DOHH2 (cell line): ENCODE measurements around the gene PINLYP.

Experiments used
- H3F3A ChIP-seq: fragments of 200-600 bp; sonication (generic), shearing (Covaris generic); 2 replicates; pipeline ENCODE4 v1.6.0; 2016; ENCODE audit warnings: antibody characterized with exemption, mild to moderate bottlenecking; ENCODE audit not compliant: control insufficient read depth, insufficient read depth
- H3K27ac ChIP-seq: fragments of 200-600 bp; sonication (generic); 2 replicates; pipeline ENCODE4 v1.5.1; 2014; ENCODE audit warnings: low read depth, mild to moderate bottlenecking, low read length, moderate library complexity
- H3K27me3 ChIP-seq: fragments of 200-600 bp; sonication (generic); 2 replicates; pipeline ENCODE4 v1.6.1; 2014; ENCODE audit warnings: mild to moderate bottlenecking, low read length, mixed read lengths; ENCODE audit not compliant: control insufficient read depth
- H3K36me3 ChIP-seq: fragments of 200-600 bp; sonication (generic); 2 replicates; pipeline ENCODE4 v1.6.1; 2014; ENCODE audit warnings: mild to moderate bottlenecking, low read length, moderate library complexity, mixed read lengths; ENCODE audit not compliant: control insufficient read depth
- H3K4me1 ChIP-seq: fragments of 200-600 bp; sonication (generic); 2 replicates; pipeline ENCODE4 v1.6.1; 2014; ENCODE audit warnings: mild to moderate bottlenecking, low read length, mixed read lengths; ENCODE audit not compliant: control insufficient read depth
- H3K4me2 ChIP-seq: fragments of 200-600 bp; sonication (generic); 2 replicates; pipeline ENCODE4 v1.6.0; 2014; ENCODE audit warnings: mild to moderate bottlenecking, low read length, moderate library complexity
- H3K4me3 ChIP-seq: fragments of 200-600 bp; sonication (generic); 2 replicates; pipeline ENCODE4 v1.5.1; 2014; ENCODE audit warnings: mild to moderate bottlenecking, low read length, mixed read lengths
- H3K79me2 ChIP-seq: fragments of 200-600 bp; sonication (generic); 2 replicates; pipeline ENCODE4 v1.6.1; 2014; ENCODE audit warnings: mild to moderate bottlenecking, low read length, mixed read lengths; ENCODE audit not compliant: control insufficient read depth
- H3K9me2 ChIP-seq: fragments of 200-600 bp; sonication (generic); replicated peaks from 2 replicates; pipeline ENCODE4 v1.6.1; 2014; ENCODE audit warnings: mild to moderate bottlenecking, low read length, mixed read lengths; ENCODE audit not compliant: control insufficient read depth
- H3K9me3 ChIP-seq: fragments of 200-600 bp; sonication (generic); 2 replicates; pipeline ENCODE4 v1.6.1; 2014; ENCODE audit warnings: antibody characterized with exemption, low read length, mixed read lengths; ENCODE audit not compliant: control insufficient read depth, insufficient read depth
- H4K20me1 ChIP-seq: fragments of 200-600 bp; sonication (generic); 2 replicates; pipeline ENCODE4 v1.6.0; 2014; ENCODE audit warnings: low read depth, mild to moderate bottlenecking, antibody characterized with exemption, low read length, moderate library complexity; ENCODE audit not compliant: control insufficient read depth, insufficient read depth
- CTCF ChIP-seq: fragments of 200-600 bp; sonication (generic); IDR thresholded peaks from one replicate; pipeline ENCODE4 v1.5.1; 2014; ENCODE audit warnings: antibody characterized with exemption, mild to moderate bottlenecking, low read depth, low read length; ENCODE audit not compliant: poor library complexity, severe bottlenecking
- EZH2phosphoT487 ChIP-seq: fragments of 200-600 bp; sonication (generic); IDR thresholded peaks from 2 replicates; pipeline ENCODE4 v1.6.1; 2017; ENCODE audit warnings: borderline replicate concordance, mild to moderate bottlenecking, antibody characterized with exemption, low read length, moderate library complexity, mixed read lengths

PINLYP gene

GRCh38 chr19:43562698-43563241, 12.8 kb upstream of the PINLYP start:
- Histone ChIP-seq H3K4me3 (no peak overlapping the region; the same call in 1 of the 2 replicates), H4K20me1 (no peaks in the 10 kb centered on the region), H3K9me2 (no peaks in the 10 kb centered on the region), H3K79me2 (peaks cover 10% of the 10 kb centered on the region), H3F3A (no peaks in the 10 kb centered on the region; the same call in 1 of the 2 replicates), H3K4me1 (peaks cover 24% of the 10 kb centered on the region), H3K27me3 (no peaks in the 10 kb centered on the region), H3K36me3 (peaks cover 34% of the 10 kb centered on the region), H3K4me2 (peak overlapping the region; percentile 36), H3K9me3 (no peaks in the 10 kb centered on the region), H3K27ac (peak overlapping the region; percentile 41)
- TF ChIP-seq EZH2phosphoT487 (no peak), CTCF (no peak)

GRCh38 chr19:43563816-43564457, 11.7 kb upstream of the PINLYP start:
- H3K9me3 ChIP-seq, result no peaks in the 10 kb centered on the region
- peaks cover 34% of the 10 kb centered on the region for H3K36me3 ChIP-seq
- peak overlapping the region; percentile 16; the same call in 1 of the 2 replicates for H3K4me2 ChIP-seq
- peaks cover 24% of the 10 kb centered on the region for H3K4me1 ChIP-seq
- H3K27me3 ChIP-seq, result no peaks in the 10 kb centered on the region
- H3K27ac ChIP-seq, result no peak overlapping the region
- H3K4me3 ChIP-seq, result no peak overlapping the region
- H3K9me2 ChIP-seq, result no peaks in the 10 kb centered on the region
- TF ChIP-seq EZH2phosphoT487 (no peak), CTCF (no peak)
- peaks cover 10% of the 10 kb centered on the region for H3K79me2 ChIP-seq
- no peaks in the 10 kb centered on the region for H4K20me1 ChIP-seq
- H3F3A ChIP-seq, result no peaks in the 10 kb centered on the region; the same call in 1 of the 2 replicates

- H3K4me3 ChIP-seq, result no peak overlapping the region
- no peak for TF ChIP-seq CTCF
- no peak for TF ChIP-seq EZH2phosphoT487
- H3K9me2 ChIP-seq, result no peaks in the 10 kb centered on the region
- H3K36me3 ChIP-seq, result peaks cover 34% of the 10 kb centered on the region
- no peak overlapping the region for H3K4me2 ChIP-seq
- peaks cover 13% of the 10 kb centered on the region for H3K79me2 ChIP-seq
- H3K4me1 ChIP-seq, result peaks cover 24% of the 10 kb centered on the region
- no peaks in the 10 kb centered on the region; the same call in 1 of the 2 replicates for H3F3A ChIP-seq
- no peaks in the 10 kb centered on the region for H4K20me1 ChIP-seq
- no peaks in the 10 kb centered on the region for H3K9me3 ChIP-seq
- no peak overlapping the region for H3K27ac ChIP-seq
- H3K27me3 ChIP-seq, result no peaks in the 10 kb centered on the region
Observed at GRCh38 chr19:43564800-43565199, 10.8 kb upstream of the PINLYP start.
